ENCODE measurements around the gene TEKTIP1.

DNA sequence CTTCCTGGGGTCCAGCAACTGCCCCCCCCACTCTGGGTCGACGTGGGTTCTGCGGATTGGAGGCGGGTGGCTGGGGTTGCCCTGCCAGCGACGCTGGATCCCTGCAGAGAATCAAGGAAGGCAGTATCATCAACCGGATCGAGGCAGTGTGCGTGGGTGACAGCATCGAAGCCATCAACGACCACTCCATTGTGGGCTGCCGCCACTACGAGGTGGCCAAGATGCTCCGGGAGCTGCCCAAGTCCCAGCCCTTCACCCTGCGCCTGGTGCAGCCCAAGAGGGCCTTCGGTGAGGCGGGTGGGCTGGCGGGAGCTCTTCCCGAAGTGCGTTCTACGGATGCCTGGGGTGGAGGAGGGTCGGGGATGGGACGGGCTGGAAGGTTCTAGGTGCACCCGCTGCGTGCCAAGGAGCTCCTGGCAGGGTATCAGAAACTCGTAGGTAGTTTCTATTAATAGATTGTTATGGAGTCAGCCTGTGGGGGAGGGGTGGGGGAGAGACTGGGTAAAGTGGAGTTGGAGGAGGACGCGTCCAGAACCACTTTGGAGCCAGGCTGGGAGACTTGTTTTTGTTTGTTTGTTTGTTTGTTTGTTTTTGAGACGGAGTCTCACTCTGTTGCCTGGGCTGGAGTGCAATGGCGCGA, 47.9 kb downstream of the TEKTIP1 start:
- TF ChIP-seq, protein P1, sequence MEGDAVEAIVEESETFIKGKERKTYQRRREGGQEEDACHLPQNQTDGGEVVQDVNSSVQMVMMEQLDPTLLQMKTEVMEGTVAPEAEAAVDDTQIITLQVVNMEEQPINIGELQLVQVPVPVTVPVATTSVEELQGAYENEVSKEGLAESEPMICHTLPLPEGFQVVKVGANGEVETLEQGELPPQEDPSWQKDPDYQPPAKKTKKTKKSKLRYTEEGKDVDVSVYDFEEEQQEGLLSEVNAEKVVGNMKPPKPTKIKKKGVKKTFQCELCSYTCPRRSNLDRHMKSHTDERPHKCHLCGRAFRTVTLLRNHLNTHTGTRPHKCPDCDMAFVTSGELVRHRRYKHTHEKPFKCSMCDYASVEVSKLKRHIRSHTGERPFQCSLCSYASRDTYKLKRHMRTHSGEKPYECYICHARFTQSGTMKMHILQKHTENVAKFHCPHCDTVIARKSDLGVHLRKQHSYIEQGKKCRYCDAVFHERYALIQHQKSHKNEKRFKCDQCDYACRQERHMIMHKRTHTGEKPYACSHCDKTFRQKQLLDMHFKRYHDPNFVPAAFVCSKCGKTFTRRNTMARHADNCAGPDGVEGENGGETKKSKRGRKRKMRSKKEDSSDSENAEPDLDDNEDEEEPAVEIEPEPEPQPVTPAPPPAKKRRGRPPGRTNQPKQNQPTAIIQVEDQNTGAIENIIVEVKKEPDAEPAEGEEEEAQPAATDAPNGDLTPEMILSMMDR (IDR thresholded peaks at IDR 0.05; ENCODE audit: low read depth, low read length) = no peak
- no peak for TF ChIP-seq EZH2phosphoT487 (IDR thresholded peaks at IDR 0.05; ENCODE audit: low read depth)
